ENCODE results near the gene BMP15. TPM values are rescaled to one million over a fixed set of nuclear protein-coding genes. Genes with fewer than 3 reads are reported as not detected.

Gene BMP15
- total RNA-seq, 1 experiment from 2014 or later: not detected

DNA sequence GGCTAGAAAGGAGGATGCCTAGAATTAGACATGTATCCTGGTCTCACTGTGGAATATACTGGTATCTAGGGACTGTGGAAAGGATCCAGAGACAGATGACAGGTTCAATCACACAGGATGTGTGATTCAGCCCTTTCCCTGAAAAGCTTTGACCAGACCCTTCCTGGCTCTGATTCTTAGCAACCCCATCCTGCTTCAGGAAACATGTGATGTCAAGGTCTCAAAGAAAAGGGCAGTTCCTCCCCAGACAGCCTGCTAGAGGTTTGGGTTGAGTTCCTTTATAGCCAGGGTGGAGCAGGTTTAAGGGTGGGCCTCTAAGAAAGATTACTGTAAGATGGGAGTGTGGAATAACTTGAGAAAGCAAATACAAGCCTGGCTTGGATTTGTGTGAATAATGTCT is 3.0 kb downstream of the BMP15 start:
- Histone ChIP-seq H3K27ac (no peak overlapping the region), H3K4me1 (replicated peaks; ENCODE audit: insufficient read depth) (no peaks in the 10 kb centered on the region), H3K9me3 (ENCODE audit: insufficient read depth, low read depth) (no peaks in the 10 kb centered on the region), H2AFZ (no peak overlapping the region), H3F3A (ENCODE audit: insufficient read depth, low read depth) (no peaks in the 10 kb centered on the region), H3K4me3 (no peak overlapping the region), H4K20me1 (ENCODE audit: insufficient read depth) (no peaks in the 10 kb centered on the region), H3K79me2 (ENCODE audit: low read depth) (no peaks in the 10 kb centered on the region), H3K27me3 (ENCODE audit: insufficient read depth, low read depth) (no peaks in the 10 kb centered on the region), H3K4me2 (no peak overlapping the region), H3K9me2 (ENCODE audit: insufficient read depth) (no peaks in the 10 kb centered on the region), H3K36me3 (ENCODE audit: low read depth) (no peaks in the 10 kb centered on the region)
- CTCF ChIA-PET: no interaction called here
- TF ChIP-seq EZH2 (IDR thresholded peaks at IDR 0.05; ENCODE audit: low read depth): no peak
- no peak for TF ChIP-seq CTCF (conservative IDR thresholded peaks at IDR 0.05)
- POLR2A ChIA-PET (ENCODE audit: unreplicated experiment): no interaction called here
- intact Hi-C loops (cut with micrococcal nuclease; ENCODE audit: unreplicated experiment): no loop called here
- no TSS peak for BruUV-seq (replicated peaks)
- no peak for DNase-seq

DNA sequence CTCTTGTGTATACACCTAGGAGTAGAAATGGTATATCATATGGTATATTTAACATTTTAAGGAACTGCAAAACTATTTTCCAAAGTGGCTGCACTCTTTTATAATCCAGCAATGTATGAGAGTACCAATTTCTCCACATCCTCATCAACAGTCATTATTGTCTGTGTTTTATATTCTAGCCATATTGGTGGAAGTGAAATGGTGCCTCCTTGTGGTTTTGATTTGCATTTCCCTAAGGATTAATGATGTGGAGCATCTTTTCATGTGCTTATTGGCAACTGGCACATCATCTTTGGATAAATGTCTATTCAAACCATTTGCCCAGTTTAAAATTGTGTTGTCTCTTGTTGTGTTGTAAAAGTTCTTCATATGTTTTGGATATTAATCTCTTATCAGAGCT is 9.6 kb downstream of the BMP15 start:
- H2AFZ ChIP-seq: no peak overlapping the region
- no peak overlapping the region for H3K4me3 ChIP-seq
- H3K79me2 ChIP-seq (ENCODE audit: low read depth): no peaks in the 10 kb centered on the region
- no peak overlapping the region for H3K27ac ChIP-seq
- no peaks in the 10 kb centered on the region for H3K4me1 ChIP-seq (replicated peaks; ENCODE audit: insufficient read depth)
- H4K20me1 ChIP-seq (ENCODE audit: insufficient read depth): no peaks in the 10 kb centered on the region
- DNase-seq: no peak
- ChIA-PET POLR2A (ENCODE audit: unreplicated experiment) (no interaction called here), CTCF (no interaction called here)
- TF ChIP-seq EZH2 (IDR thresholded peaks at IDR 0.05; ENCODE audit: low read depth) (no peak), CTCF (conservative IDR thresholded peaks at IDR 0.05) (peak; percentile 52)
- H3K36me3 ChIP-seq (ENCODE audit: low read depth): no peaks in the 10 kb centered on the region
- H3F3A ChIP-seq (ENCODE audit: insufficient read depth, low read depth): no peaks in the 10 kb centered on the region
- no TSS peak for BruUV-seq (replicated peaks)
- intact Hi-C loops (cut with micrococcal nuclease; ENCODE audit: unreplicated experiment): loop anchor here (5.0 kb wide), 1 partner anchor 173 kb away; no protein-coding TSS in a partner anchor
- H3K9me2 ChIP-seq (ENCODE audit: insufficient read depth): no peaks in the 10 kb centered on the region
- no peak overlapping the region for H3K4me2 ChIP-seq
- H3K27me3 ChIP-seq (ENCODE audit: insufficient read depth, low read depth): no peaks in the 10 kb centered on the region
- H3K9me3 ChIP-seq (ENCODE audit: insufficient read depth, low read depth): no peaks in the 10 kb centered on the region

DNA sequence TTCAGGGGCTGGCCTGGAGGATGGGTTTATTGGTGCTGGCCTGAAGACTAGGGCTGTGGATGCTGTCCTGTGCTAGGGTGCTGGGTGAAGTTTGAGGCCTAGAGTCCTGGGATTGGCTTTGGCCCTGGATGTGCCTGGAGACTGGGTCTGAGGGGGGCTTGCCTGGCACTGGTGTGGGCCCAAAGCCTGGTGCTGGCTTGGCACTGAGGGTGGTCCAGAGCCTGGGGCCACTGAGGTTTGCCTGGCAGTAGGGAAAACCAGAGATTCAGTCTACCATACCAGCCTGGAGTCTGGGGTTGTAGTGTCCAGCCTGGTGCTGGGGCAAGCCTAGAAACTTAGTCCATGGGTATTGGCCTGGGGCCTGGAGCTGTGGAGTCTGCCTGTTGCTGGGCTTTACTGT is 16.6 kb downstream of the BMP15 start:
- Histone ChIP-seq H3K27me3 (ENCODE audit: insufficient read depth, low read depth) (no peaks in the 10 kb centered on the region), H2AFZ (no peak overlapping the region), H3K36me3 (ENCODE audit: low read depth) (no peaks in the 10 kb centered on the region), H3K79me2 (ENCODE audit: low read depth) (no peaks in the 10 kb centered on the region), H3K4me1 (replicated peaks; ENCODE audit: insufficient read depth) (no peaks in the 10 kb centered on the region), H3K4me2 (no peak overlapping the region), H3K4me3 (no peak overlapping the region), H3F3A (ENCODE audit: insufficient read depth, low read depth) (no peaks in the 10 kb centered on the region), H4K20me1 (ENCODE audit: insufficient read depth) (no peaks in the 10 kb centered on the region), H3K27ac (no peak overlapping the region), H3K9me3 (ENCODE audit: insufficient read depth, low read depth) (no peaks in the 10 kb centered on the region), H3K9me2 (ENCODE audit: insufficient read depth) (no peaks in the 10 kb centered on the region)
- ChIA-PET CTCF (no interaction called here), POLR2A (ENCODE audit: unreplicated experiment) (no interaction called here)
- TF ChIP-seq CTCF (conservative IDR thresholded peaks at IDR 0.05): no peak
- no peak for TF ChIP-seq EZH2 (IDR thresholded peaks at IDR 0.05; ENCODE audit: low read depth)
- no peak for DNase-seq
- intact Hi-C loops (cut with micrococcal nuclease; ENCODE audit: unreplicated experiment): no loop called here
- no TSS peak for BruUV-seq (replicated peaks)
